Cardiac muscle cell (in vitro differentiated cells and primary cell): ENCODE measurements around the gene MYLIP. TPM values are rescaled to one million over a fixed set of nuclear protein-coding genes. Genes with fewer than 3 reads are reported as not detected.

Experiments
- DNase-seq, 2 donors: peaks; one replicate each; pipeline versions ENCODE4 v3.0.0 to v3.0.0-alpha.2; 2010 to 2017; ENCODE audit warnings: low read depth in 1 of 2, low spot score in 1 of 2
- H3K27ac ChIP-seq: fragments of 200-600 bp; sonication (generic); 2 replicates; pipeline ENCODE4 v1.5.1; 2016
- H3K27me3 ChIP-seq: fragments of 200-600 bp; sonication (generic); 2 replicates; pipeline ENCODE4 v1.6.0; 2016; ENCODE audit warnings: control low read depth
- H3K36me3 ChIP-seq: fragments of 200-600 bp; sonication (generic); 2 replicates; pipeline ENCODE4 v1.5.1; 2016; ENCODE audit warnings: control low read depth
- H3K4me1 ChIP-seq: fragments of 200-600 bp; sonication (generic); 2 replicates; pipeline ENCODE4 v1.8.1; 2017; ENCODE audit warnings: low read depth, mild to moderate bottlenecking, mixed run types
- H3K4me3 ChIP-seq: fragments of 200-600 bp; sonication (generic); 2 replicates; pipeline ENCODE4 v1.5.1; 2016; ENCODE audit warnings: mild to moderate bottlenecking
- H3K9me3 ChIP-seq: fragments of 200-600 bp; sonication (generic); 2 replicates; pipeline ENCODE4 v1.5.1; 2017; ENCODE audit warnings: low read depth, mild to moderate bottlenecking, control low read depth
- polyA plus RNA-seq: library from polyadenylated mRNA; unstranded; fragments of >200 nt; fragmentation: Nextera tagmentation; extraction: Ambion mirVana; gene quantifications from 2 replicates; pipeline ENCODE4 v1.2.1, GENCODE V29; 2016
- total RNA-seq: library from RNA; depleted of rRNA; stranded (reverse); fragments of >200 nt; gene quantifications from 2 replicates; pipeline ENCODE4 v1.2.3, GENCODE V29; 2016
- TF ChIP-seq, protein P1 (sequence below): IDR thresholded peaks from 2 replicates; pipeline ENCODE4 v1.5.1; 2012; ENCODE audit warnings: low read depth, mild to moderate bottlenecking, low read length

Gene MYLIP
- total and polyA plus RNA-seq, 2 experiments from 2014 or later: 33.4 to 35.6 TPM

DNA sequence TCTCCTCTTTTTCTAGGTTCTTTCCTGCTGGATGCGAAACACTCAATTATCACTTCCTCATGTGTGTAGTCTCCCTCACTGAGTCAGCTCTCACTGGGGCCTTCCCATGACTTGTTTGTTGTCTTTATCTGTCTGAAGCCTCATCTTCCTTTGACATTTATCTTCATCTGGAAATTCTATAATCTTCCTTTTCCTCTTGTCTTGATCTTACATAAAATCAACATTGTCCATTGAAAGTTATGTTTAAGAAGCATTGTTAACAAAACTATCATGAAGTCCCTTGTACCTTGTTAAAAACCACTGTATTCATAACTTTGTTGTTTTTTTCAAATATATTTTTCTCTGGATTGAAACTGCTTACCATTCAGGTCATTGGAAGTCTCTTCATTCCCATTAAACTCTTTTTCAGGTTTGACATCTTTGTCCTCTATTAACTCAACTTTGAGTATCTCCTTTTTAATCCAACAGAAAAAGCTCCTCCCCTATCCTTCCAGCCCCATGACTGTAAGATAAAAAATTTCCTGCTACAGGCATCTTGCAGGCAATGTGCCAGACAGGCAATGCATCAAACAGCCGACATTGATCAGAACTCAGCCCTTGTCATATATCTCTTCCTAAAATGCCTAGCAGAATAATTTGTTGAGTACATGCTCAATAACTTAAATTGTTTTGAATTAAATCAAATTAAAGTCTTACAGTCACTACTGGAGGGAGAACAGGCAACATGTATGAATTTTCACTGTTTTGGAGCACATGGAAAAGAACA lies 34.8 kb downstream of the MYLIP start:
- Histone ChIP-seq H3K36me3 (no peaks in the 10 kb centered on the region), H3K4me3 (no peak overlapping the region), H3K9me3 (no peaks in the 10 kb centered on the region), H3K4me1 (peaks cover 18% of the 10 kb centered on the region), H3K27me3 (no peaks in the 10 kb centered on the region), H3K27ac (no peak overlapping the region)
- TF ChIP-seq, protein P1, sequence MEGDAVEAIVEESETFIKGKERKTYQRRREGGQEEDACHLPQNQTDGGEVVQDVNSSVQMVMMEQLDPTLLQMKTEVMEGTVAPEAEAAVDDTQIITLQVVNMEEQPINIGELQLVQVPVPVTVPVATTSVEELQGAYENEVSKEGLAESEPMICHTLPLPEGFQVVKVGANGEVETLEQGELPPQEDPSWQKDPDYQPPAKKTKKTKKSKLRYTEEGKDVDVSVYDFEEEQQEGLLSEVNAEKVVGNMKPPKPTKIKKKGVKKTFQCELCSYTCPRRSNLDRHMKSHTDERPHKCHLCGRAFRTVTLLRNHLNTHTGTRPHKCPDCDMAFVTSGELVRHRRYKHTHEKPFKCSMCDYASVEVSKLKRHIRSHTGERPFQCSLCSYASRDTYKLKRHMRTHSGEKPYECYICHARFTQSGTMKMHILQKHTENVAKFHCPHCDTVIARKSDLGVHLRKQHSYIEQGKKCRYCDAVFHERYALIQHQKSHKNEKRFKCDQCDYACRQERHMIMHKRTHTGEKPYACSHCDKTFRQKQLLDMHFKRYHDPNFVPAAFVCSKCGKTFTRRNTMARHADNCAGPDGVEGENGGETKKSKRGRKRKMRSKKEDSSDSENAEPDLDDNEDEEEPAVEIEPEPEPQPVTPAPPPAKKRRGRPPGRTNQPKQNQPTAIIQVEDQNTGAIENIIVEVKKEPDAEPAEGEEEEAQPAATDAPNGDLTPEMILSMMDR: no peak
- DNase-seq: peak in 1 of 2 donors; percentile 43

DNA sequence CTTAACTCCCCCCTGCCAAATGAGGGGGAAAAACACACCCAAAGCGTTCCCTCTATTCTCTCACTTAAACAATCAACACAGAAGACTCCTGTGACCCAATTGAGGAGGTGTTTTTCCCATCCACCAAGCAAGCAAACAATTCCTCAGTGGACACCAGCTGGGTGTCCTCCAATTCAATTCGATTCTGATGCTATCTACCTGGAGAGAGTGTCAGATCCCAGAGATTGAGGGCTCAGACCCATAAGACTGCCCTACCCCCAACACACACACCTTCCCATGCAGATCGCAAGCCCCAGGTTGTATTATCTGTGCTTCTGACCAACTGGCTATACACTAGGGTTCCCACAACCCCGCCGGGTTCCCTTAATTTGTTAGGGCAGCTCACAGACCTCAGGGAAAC lies 36.8 kb downstream of the MYLIP start:
- no peak for DNase-seq
- H3K4me3 ChIP-seq: no peak overlapping the region

DNA sequence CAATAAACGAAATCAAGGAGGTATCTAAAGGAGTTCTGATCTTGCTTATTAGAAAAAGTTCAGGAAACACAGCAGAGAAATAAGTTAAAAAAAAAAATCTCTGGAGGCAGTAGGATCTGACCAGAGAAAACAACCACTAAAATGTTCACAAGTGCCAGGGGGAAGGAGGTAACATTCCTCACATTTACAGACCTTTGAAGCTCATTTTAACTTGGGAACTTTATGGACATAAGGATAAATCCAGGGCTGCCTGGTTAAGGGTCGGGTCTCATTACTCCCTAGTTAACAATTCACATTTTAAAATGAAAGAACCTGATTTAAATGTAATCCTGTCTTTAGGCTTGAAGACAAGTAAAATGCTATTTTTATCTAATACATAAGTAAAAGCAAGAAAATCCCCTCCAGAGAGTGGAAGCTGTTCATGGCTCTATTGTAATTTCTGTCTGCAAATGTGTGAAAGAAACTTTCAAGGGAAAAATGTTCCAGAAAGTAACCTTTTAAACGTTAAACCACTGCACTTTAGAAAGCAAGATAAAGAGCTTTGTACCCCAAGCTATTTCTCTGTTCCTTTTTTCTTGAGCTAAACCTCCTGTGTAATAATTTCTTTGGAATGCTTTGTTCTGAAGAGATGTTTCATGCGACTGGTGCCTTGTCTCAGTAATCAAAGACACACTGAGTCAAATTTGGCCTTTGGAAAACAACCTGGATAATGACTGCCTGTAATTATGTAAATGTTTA lies 38.2 kb downstream of the MYLIP start:
- Histone ChIP-seq H3K9me3 (no peaks in the 10 kb centered on the region), H3K4me3 (no peak overlapping the region), H3K36me3 (no peaks in the 10 kb centered on the region), H3K27ac (no peak overlapping the region), H3K27me3 (no peaks in the 10 kb centered on the region), H3K4me1 (peaks cover 18% of the 10 kb centered on the region)
- DNase-seq: no peak
- TF ChIP-seq, protein P1: no peak

More for the DNA sequence above, 36.8 kb downstream of the MYLIP start:
- TF ChIP-seq, protein P1: no peak
- no peaks in the 10 kb centered on the region for H3K9me3 ChIP-seq
- no peaks in the 10 kb centered on the region for H3K36me3 ChIP-seq
- peaks cover 18% of the 10 kb centered on the region for H3K4me1 ChIP-seq
- no peak overlapping the region for H3K27ac ChIP-seq
- H3K27me3 ChIP-seq: no peaks in the 10 kb centered on the region

DNA sequence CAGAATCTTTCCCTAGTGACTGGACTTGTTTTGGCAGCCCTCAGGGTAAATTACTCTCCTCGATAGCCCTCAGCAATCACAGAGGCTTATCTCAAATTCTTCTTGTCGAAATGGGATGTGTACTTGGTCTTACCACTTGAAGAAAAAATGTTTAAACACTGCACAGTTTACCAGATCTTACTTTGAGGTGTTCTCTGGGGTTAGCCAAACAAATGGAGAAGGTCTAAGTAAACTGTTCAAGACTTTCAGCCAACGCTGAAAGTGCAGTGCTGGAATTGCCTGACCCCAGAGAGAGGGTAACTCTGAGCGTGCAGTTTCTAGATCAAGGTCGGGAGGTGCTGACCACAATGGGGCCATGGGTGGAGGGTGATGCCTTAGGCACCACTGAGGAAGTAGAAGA lies 39.2 kb downstream of the MYLIP start:
- Histone ChIP-seq H3K27ac (peak overlapping the region; percentile 57), H3K9me3 (no peaks in the 10 kb centered on the region), H3K4me1 (peaks cover 18% of the 10 kb centered on the region), H3K27me3 (no peaks in the 10 kb centered on the region), H3K4me3 (no peak overlapping the region), H3K36me3 (no peaks in the 10 kb centered on the region)
- DNase-seq: peak in 1 of 2 donors; percentile 35
- TF ChIP-seq, protein P1: no peak

DNA sequence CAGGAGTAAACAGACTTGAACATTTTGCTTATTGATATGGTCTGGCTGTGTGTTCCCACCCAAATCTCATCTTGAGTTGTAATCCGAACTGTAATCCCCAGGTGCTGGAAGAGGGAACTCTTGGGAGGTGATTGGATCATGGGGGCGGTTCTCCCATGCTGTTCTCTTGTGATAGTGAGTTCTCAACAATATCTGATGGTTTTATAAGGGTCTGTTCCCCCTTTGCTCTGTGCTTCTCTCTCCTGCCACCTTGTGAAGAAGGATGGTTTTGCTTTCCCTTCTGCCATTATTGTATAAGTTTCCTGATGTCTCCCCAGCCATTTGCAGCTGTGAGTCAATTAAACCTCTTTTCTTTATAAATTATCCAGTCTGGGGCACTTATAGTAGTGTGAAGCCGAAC lies 40.0 kb downstream of the MYLIP start:
- Histone ChIP-seq H3K27me3 (no peaks in the 10 kb centered on the region), H3K36me3 (no peaks in the 10 kb centered on the region), H3K9me3 (no peaks in the 10 kb centered on the region), H3K4me3 (no peak overlapping the region), H3K27ac (no peak overlapping the region), H3K4me1 (peaks cover 18% of the 10 kb centered on the region)
- TF ChIP-seq, protein P1: peak; percentile 75
- peak; percentile 53 to 66 for DNase-seq
